Right ventricle myocardium superior (tissue), 1 donor: ENCODE results near the gene FGF2. TPM values are rescaled to one million over a fixed set of nuclear protein-coding genes. Genes with fewer than 3 reads are reported as not detected.

Source experiments
- total RNA-seq: library from RNA; stranded (reverse); fragmentation: NEBNext Ultra II Directional; extraction: Animal tissue kit (Norgen Biotek cat#: 25700); gene quantifications from one replicate; pipeline ENCODE4 v1.2.1, GENCODE V29; 2021
- donor health status: DM: no; HTN: yes; CAD: no; lungs with severe emphysema.

FGF2 gene
- total RNA-seq, 1 donor from 2014 or later = 4.9 TPM

Other genes with a start within 250 kb of the FGF2 start
- not detected for gene IL21, start 205.8 kb upstream of the FGF2 start, total RNA-seq
- 4.9 TPM for gene BBS12, start 94.1 kb upstream of the FGF2 start, total RNA-seq
- gene NUDT6, start 95.8 kb downstream of the FGF2 start, total RNA-seq = 16.1 TPM